H1 (cell line): Measurements from ENCODE around the gene CGNL1. TPM values are rescaled to one million over a fixed set of nuclear protein-coding genes. Genes with fewer than 3 reads are reported as not detected.

ENCODE experiments used
- CTCF ChIA-PET: fragments of 300-600 bp; sonication (Branson Sonifier 250); formaldehyde crosslinking; loops from one replicate; lab custom pipeline; 2021; ENCODE audit not compliant: partially characterized antibody; lab: Charles Lee
- POLR2A ChIA-PET: fragments of 300-600 bp; sonication (Branson Sonifier 250); formaldehyde crosslinking; loops from one replicate; lab custom pipeline; 2021; ENCODE audit warnings: inconsistent platforms; ENCODE audit not compliant: partially characterized antibody; lab: Charles Lee
- DNase-seq, 2 experiments: peaks; one replicate each; pipeline versions ENCODE4 v3.0.0 to v3.0.0-alpha.2; 2010 to 2022; ENCODE audit warnings: low spot score in 2 of 2, low read depth in 1 of 2, mixed read lengths in 1 of 2
- FAIRE-seq: peaks from 2 replicates; lab custom pipeline; 2011; peaks lifted over from hg19 to GRCh38; lab: Jason Lieb, UNC
- H2AFZ ChIP-seq: 2 replicates; pipeline ENCODE4 v1.8.1; 2012; ENCODE audit warnings: low read length, inconsistent platforms
- H2AK5ac ChIP-seq: 2 replicates; pipeline ENCODE4 v1.6.1; 2013; ENCODE audit warnings: low read depth, low read length
- H2BK120ac ChIP-seq: replicated peaks from 2 replicates; pipeline ENCODE3; 2013; ENCODE audit warnings: low read depth, low read length, inconsistent platforms
- H2BK12ac ChIP-seq: 2 replicates; pipeline ENCODE4 v1.6.1; 2013; ENCODE audit warnings: low read depth, low read length
- H2BK15ac ChIP-seq: 2 replicates; pipeline ENCODE4 v1.6.1; 2013; ENCODE audit warnings: low read length
- H2BK20ac ChIP-seq: 2 replicates; pipeline ENCODE4 v1.6.1; 2013; ENCODE audit warnings: low read length
- H2BK5ac ChIP-seq: 2 replicates; pipeline ENCODE4 v1.6.1; 2013; ENCODE audit warnings: low read depth, low read length
- H3K14ac ChIP-seq: 2 replicates; pipeline ENCODE4 v1.6.1; 2013; ENCODE audit warnings: inconsistent platforms; ENCODE audit not compliant: insufficient read length
- H3K18ac ChIP-seq: 2 replicates; pipeline ENCODE4 v1.6.1; 2013; ENCODE audit warnings: low read length; ENCODE audit errors: extremely low read depth
- H3K23ac ChIP-seq: 2 replicates; pipeline ENCODE4 v1.6.1; 2013; ENCODE audit warnings: inconsistent platforms; ENCODE audit not compliant: insufficient read length
- H3K23me2 ChIP-seq: 2 replicates; pipeline ENCODE4 v1.6.1; 2013; ENCODE audit warnings: low read depth, low read length
- H3K27ac ChIP-seq: 2 replicates; pipeline ENCODE4 v1.6.1; 2011; ENCODE audit warnings: low read depth, low read length, inconsistent platforms
- H3K27me3 ChIP-seq, 4 experiments: replicated peaks in 1 of 4; 1 replicate in 1 of 4; 2 replicates in 3 of 4; pipeline versions ENCODE4 v1.6.1 to v1.8.1; 2011 to 2013; ENCODE audit warnings: low read length in 3 of 4, mild to moderate bottlenecking in 3 of 4, inconsistent platforms in 2 of 4, mixed read lengths in 2 of 4, moderate library complexity in 1 of 4; ENCODE audit not compliant: control insufficient read depth in 3 of 4, insufficient read depth in 3 of 4; ENCODE audit errors: extremely low read depth in 1 of 4
- H3K36me3 ChIP-seq, 4 experiments: 2 replicates each; pipeline versions ENCODE4 v1.6.1 to v1.8.1; 2011 to 2013; ENCODE audit warnings: mild to moderate bottlenecking in 4 of 4, low read length in 3 of 4, moderate library complexity in 2 of 4, control low read depth in 1 of 4, inconsistent platforms in 1 of 4; ENCODE audit not compliant: insufficient read depth in 4 of 4, control insufficient read depth in 2 of 4
- H3K4ac ChIP-seq: replicated peaks from 2 replicates; pipeline ENCODE3; 2013; ENCODE audit warnings: low read length, low read depth, mixed read lengths, inconsistent platforms; ENCODE audit not compliant: insufficient read length
- H3K4me1 ChIP-seq, 4 experiments: replicated peaks in 1 of 4; 1 replicate in 1 of 4; 2 replicates in 3 of 4; pipeline versions ENCODE4 v1.6.1 to v1.8.1; 2011 to 2013; ENCODE audit warnings: low read length in 3 of 4, inconsistent platforms in 2 of 4, mixed read lengths in 1 of 4; ENCODE audit not compliant: insufficient read depth in 4 of 4, control insufficient read depth in 3 of 4
- H3K4me2 ChIP-seq, 2 experiments: 2 replicates each; pipeline versions ENCODE4 v1.6.1 to v1.8.1; 2011 to 2013; ENCODE audit warnings: low read depth in 2 of 2, low read length in 2 of 2, control low read depth in 1 of 2, inconsistent platforms in 1 of 2, mild to moderate bottlenecking in 1 of 2; ENCODE audit not compliant: insufficient read depth in 1 of 2
- H3K4me3 ChIP-seq, 4 experiments: fragments of 200-600, 300-600 bp in 1 of 4; sonication (generic), shearing (Covaris generic), sonication (Bioruptor Twin) in 1 of 4; 2 replicates each; pipeline versions ENCODE4 v1.5.1 to v1.8.1; 2011 to 2016; ENCODE audit warnings: low read length in 4 of 4, low read depth in 3 of 4, control low read depth in 2 of 4, inconsistent platforms in 2 of 4, mild to moderate bottlenecking in 2 of 4, mixed read lengths in 1 of 4, moderate library complexity in 1 of 4; ENCODE audit not compliant: insufficient read depth in 2 of 4; ENCODE audit errors: extremely low read depth in 1 of 4
- H3K56ac ChIP-seq: replicated peaks from 2 replicates; pipeline ENCODE3; 2013; ENCODE audit warnings: low read depth, mild to moderate bottlenecking, mixed read lengths, low read length, inconsistent platforms; ENCODE audit not compliant: insufficient read length
- H3K79me1 ChIP-seq: 2 replicates; pipeline ENCODE4 v1.6.1; 2013; ENCODE audit warnings: low read depth, low read length, control low read depth
- H3K79me2 ChIP-seq, 2 experiments: 2 replicates each; pipeline versions ENCODE4 v1.6.1 to v1.8.1; 2012 to 2013; ENCODE audit warnings: low read length in 2 of 2, mild to moderate bottlenecking in 2 of 2, inconsistent platforms in 1 of 2; ENCODE audit not compliant: insufficient read depth in 2 of 2, control insufficient read depth in 1 of 2
- H3K9ac ChIP-seq, 4 experiments: replicated peaks in 1 of 4; 1 replicate in 1 of 4; 2 replicates in 3 of 4; pipeline versions ENCODE4 v1.6.1 to v1.8.1; 2011 to 2013; ENCODE audit warnings: low read depth in 3 of 4, low read length in 3 of 4, control low read depth in 2 of 4, mild to moderate bottlenecking in 2 of 4, moderate library complexity in 2 of 4, inconsistent platforms in 1 of 4; ENCODE audit errors: extremely low read depth in 1 of 4
- H3K9me3 ChIP-seq, 2 experiments: 2 replicates each; pipeline versions ENCODE4 v1.6.1 to v1.8.1; 2012 to 2013; ENCODE audit warnings: mild to moderate bottlenecking in 2 of 2, moderate library complexity in 2 of 2, control low read depth in 1 of 2, inconsistent platforms in 1 of 2, low read depth in 1 of 2, low read length in 1 of 2, mixed read lengths in 1 of 2; ENCODE audit not compliant: insufficient read depth in 2 of 2
- H4K20me1 ChIP-seq, 2 experiments: replicated peaks in 1 of 2; 2 replicates each; pipeline versions ENCODE3 to v1.8.1; 2011 to 2013; ENCODE audit warnings: inconsistent platforms in 2 of 2, low read length in 2 of 2, mild to moderate bottlenecking in 1 of 2; ENCODE audit not compliant: insufficient read depth in 2 of 2, control insufficient read depth in 1 of 2
- H4K5ac ChIP-seq: 2 replicates; pipeline ENCODE4 v1.6.1; 2013; ENCODE audit warnings: low read length, low read depth, mixed read lengths, inconsistent platforms; ENCODE audit not compliant: insufficient read length
- H4K8ac ChIP-seq: 2 replicates; pipeline ENCODE4 v1.8.0; 2013; ENCODE audit warnings: mild to moderate bottlenecking, moderate library complexity, low read length, inconsistent platforms; ENCODE audit not compliant: insufficient read depth; ENCODE audit errors: extremely low read depth
- H4K91ac ChIP-seq: replicated peaks from 2 replicates; pipeline ENCODE3; 2013; ENCODE audit warnings: low read length, mixed read lengths, inconsistent platforms; ENCODE audit not compliant: insufficient read length
- BRCA1 ChIP-seq: IDR thresholded peaks from 2 replicates; pipeline ENCODE4 v1.6.1; 2012; ENCODE audit warnings: low read depth, low read length, improper control_type of control experiment
- CBX5 ChIP-seq: fragments of 300-800, 300-1000 bp; sonication (generic); IDR thresholded peaks from 2 replicates; pipeline ENCODE4 v1.7.1; 2016; ENCODE audit warnings: antibody characterized with exemption, low read length, low read depth
- CBX8 ChIP-seq: fragments of 300-800, 300-1000 bp; sonication (generic); IDR thresholded peaks from 2 replicates; pipeline ENCODE4 v1.7.1; 2016; ENCODE audit warnings: low read depth, low read length, borderline replicate concordance
- EGR1 ChIP-seq: IDR thresholded peaks from 2 replicates; pipeline ENCODE4 v1.6.1; 2011; ENCODE audit warnings: low read depth, low read length, borderline replicate concordance
- HDAC6 ChIP-seq: IDR thresholded peaks from one replicate; pipeline ENCODE4 v1.7.1; 2012; ENCODE audit warnings: low read depth, mild to moderate bottlenecking, inconsistent platforms, low read length, moderate library complexity
- MAFK ChIP-seq: IDR thresholded peaks from 2 replicates; pipeline ENCODE4 v1.6.1; 2012; ENCODE audit warnings: low read depth, mild to moderate bottlenecking, improper control_type of control experiment, low read length
- NANOG ChIP-seq: IDR thresholded peaks from 2 replicates; pipeline ENCODE4 v1.6.1; 2011; ENCODE audit warnings: low read length, low read depth, mild to moderate bottlenecking, inconsistent platforms; ENCODE audit not compliant: insufficient read depth, poor library complexity, severe bottlenecking
- SIRT6 ChIP-seq: IDR thresholded peaks from one replicate; pipeline ENCODE4 v1.7.1; 2012; ENCODE audit warnings: low read length, inconsistent platforms
- SP2 ChIP-seq: IDR thresholded peaks from 2 replicates; pipeline ENCODE4 v1.6.1; 2012; ENCODE audit warnings: mild to moderate bottlenecking, low read length, inconsistent platforms
- WGBS, 2 experiments: shearing (Covaris generic) in 1 of 2; methylation state at CpG; one replicate each; pipeline versions ENCODE4 v1.1.6 to v1.1.7; 2013 to 2015; ENCODE audit warnings: low lambda C conversion rate in 2 of 2, mixed read lengths in 2 of 2, inconsistent platforms in 1 of 2, low coverage in 1 of 2, missing lambda C conversion rate in 1 of 2; ENCODE audit not compliant: insufficient replicate concordance in 2 of 2, insufficient coverage in 1 of 2, insufficient read length in 1 of 2; ENCODE audit errors: extremely low coverage in 1 of 2, missing lambda C conversion rate in 1 of 2; 5-methylcytosine and 5-hydroxymethylcytosine counted together
- polyA plus RNA-seq, 7 experiments: library from polyadenylated mRNA; depleted of rRNA in 3 of 7; stranded (reverse) in 5 of 7; unstranded in 2 of 7; fragments of >200 nt in 5 of 7; fragments of 200-250 nt in 2 of 7; gene quantifications; 1 replicate in 5 of 7; 2 replicates in 1 of 7; 4 replicates in 1 of 7; pipeline versions ENCODE4 v1.2.1 to v1.2.3, GENCODE V29; 2011 to 2013; ENCODE audit warnings: missing spikeins in 2 of 7, mixed read lengths in 2 of 7
- total RNA-seq: library from RNA; stranded (reverse); fragmentation: NEBNext Ultra II Directional; extraction: Animal tissue kit (Norgen Biotek cat#: 25700); gene quantifications from 2 replicates; pipeline ENCODE4 v1.2.1, GENCODE V29; 2021
- TF ChIP-seq, protein P1 (sequence below), 3 experiments: IDR thresholded peaks; 1 replicate in 2 of 3; 2 replicates in 1 of 3; pipeline versions ENCODE4 v1.5.1 to v1.6.1; 2011; ENCODE audit warnings: low read length in 3 of 3, mild to moderate bottlenecking in 3 of 3, inconsistent platforms in 2 of 3, low read depth in 1 of 3, moderate library complexity in 1 of 3; ENCODE audit not compliant: insufficient read depth in 1 of 3; ENCODE audit errors: control extremely low read depth in 1 of 3

Gene CGNL1
- total and polyA plus RNA-seq, 2 of the 8 experiments (the other 6 are each of a cell fraction or from before 2014, with no cell fraction given) = 21.8 to 75.6 TPM

DNA sequence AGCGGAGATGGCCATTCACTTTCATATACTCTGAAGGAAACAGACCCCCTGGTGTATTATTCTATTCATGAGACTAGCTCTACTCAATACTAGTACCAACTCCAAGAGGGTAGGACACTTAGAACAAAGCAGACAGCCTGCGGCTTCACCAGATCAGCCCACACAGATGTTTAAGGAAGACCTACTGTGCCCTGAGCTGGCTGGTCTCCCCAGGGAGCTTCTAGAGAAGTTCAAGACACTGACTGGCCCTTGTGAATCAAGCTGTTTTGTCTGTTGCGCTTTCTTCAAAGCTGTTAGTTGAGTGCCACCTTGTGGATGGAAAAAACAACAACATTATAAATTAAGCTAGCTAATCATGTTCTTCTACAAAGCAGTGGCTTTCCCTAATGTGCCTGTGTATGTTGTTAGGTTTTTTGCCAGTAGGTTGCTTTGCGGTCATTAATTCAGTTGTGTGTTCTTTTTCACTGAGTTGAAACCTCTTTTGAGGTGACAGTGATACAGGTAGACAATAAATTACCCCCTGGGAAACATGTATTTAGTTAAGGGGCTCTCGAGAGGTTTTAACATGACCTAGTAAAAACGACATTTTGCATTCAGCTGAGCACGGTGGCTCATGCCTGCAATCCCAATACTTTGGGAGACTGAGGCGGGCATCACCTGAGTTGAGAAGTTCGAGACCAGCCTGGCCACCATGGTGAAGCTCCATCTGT is 151.2 kb downstream of the CGNL1 start:
- CTCF ChIA-PET = interaction anchor here (0.9 to 6.5 kb wide), 41 partner anchors 9 to 1036 kb away, joined by 3 to 302 read pairs (median 6); partner anchors contain the start of gene CGNL1
- Histone ChIP-seq H4K8ac (no peak overlapping the region), H2BK12ac (no peak overlapping the region), H3K36me3 (peaks cover 12 to 51% (median 35%) of the 10 kb centered on the region in 4 experiments), H3K23me2 (no peaks in the 10 kb centered on the region), H3K23ac (no peak overlapping the region), H2BK20ac (no peak overlapping the region), H2BK15ac (no peak overlapping the region), H4K91ac (no peak overlapping the region), H3K4me2 (no peak overlapping the region), H3K18ac (no peak overlapping the region), H4K5ac (no peak overlapping the region), H3K79me1 (no peaks in the 10 kb centered on the region), H3K9me3 (no peaks in the 10 kb centered on the region), H3K56ac (no peak overlapping the region), H2AFZ (no peak overlapping the region), H4K20me1 (no peaks in the 10 kb centered on the region), H2BK120ac (no peak overlapping the region), H3K79me2 (no peaks in the 10 kb centered on the region), H3K4me3 (no peak overlapping the region), H3K27me3 (no peaks in the 10 kb centered on the region), H3K9ac (no peak overlapping the region), H2AK5ac (no peak overlapping the region), H3K27ac (no peak overlapping the region), H3K4me1 (peaks cover 0 to 5% (median 0%) of the 10 kb centered on the region in 4 experiments; a peak in 1 of 7 replicates), H3K4ac (no peak overlapping the region), H3K14ac (no peak overlapping the region), H2BK5ac (no peak overlapping the region)
- WGBS, 2 experiments = 80% methylated on average over 9 of the region's 9 CpGs; no CpG with 5 or more reads in 1 of the 2 experiments
- peak; percentile 50 to 63 for DNase-seq
- POLR2A ChIA-PET = interaction anchor here (1.0 to 2.2 kb wide), 4 partner anchors 12 to 193 kb away, joined by 3 to 9 read pairs (median 4); no protein-coding TSS in a partner anchor
- peak; percentile 97 for FAIRE-seq
- TF ChIP-seq EGR1 (no peak), HDAC6 (no peak), BRCA1 (no peak; the same call in 1 of the 2 replicates), NANOG (no peak), MAFK (no peak), CBX5 (no peak), SP2 (no peak), CBX8 (no peak), SIRT6 (no peak)
- TF ChIP-seq, protein P1, sequence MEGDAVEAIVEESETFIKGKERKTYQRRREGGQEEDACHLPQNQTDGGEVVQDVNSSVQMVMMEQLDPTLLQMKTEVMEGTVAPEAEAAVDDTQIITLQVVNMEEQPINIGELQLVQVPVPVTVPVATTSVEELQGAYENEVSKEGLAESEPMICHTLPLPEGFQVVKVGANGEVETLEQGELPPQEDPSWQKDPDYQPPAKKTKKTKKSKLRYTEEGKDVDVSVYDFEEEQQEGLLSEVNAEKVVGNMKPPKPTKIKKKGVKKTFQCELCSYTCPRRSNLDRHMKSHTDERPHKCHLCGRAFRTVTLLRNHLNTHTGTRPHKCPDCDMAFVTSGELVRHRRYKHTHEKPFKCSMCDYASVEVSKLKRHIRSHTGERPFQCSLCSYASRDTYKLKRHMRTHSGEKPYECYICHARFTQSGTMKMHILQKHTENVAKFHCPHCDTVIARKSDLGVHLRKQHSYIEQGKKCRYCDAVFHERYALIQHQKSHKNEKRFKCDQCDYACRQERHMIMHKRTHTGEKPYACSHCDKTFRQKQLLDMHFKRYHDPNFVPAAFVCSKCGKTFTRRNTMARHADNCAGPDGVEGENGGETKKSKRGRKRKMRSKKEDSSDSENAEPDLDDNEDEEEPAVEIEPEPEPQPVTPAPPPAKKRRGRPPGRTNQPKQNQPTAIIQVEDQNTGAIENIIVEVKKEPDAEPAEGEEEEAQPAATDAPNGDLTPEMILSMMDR (IDR thresholded peaks at IDR 0.05; ENCODE audit: control extremely low read depth in 1 of 3, insufficient read depth in 1 of 3, low read depth in 1 of 3, low read length in 3 of 3) = peak in 2 of 3 experiments; percentile 62 to 67; a peak in 3 of 4 replicates
